ENCODE data around the gene RBM4. TPM values are rescaled to one million over a fixed set of nuclear protein-coding genes. Genes with fewer than 3 reads are reported as not detected.

The RBM4 gene
- total RNA-seq, 2 experiments from 2014 or later: 108 to 114 TPM

GRCh38 chr11:66676282-66676919 is 37.9 kb downstream of the RBM4 start:
- CTCF ChIA-PET: interaction anchor here (0.8 to 5.4 kb wide), 12 partner anchors 9 to 269 kb away, joined by 3 to 77 read pairs (median 22); partner anchors contain the start of genes ACTN3, CCDC87, CCS and NPAS4
- POLR2A ChIA-PET: interaction anchor here (0.9 to 3.1 kb wide), 11 partner anchors 9 to 315 kb away, joined by 3 to 26 read pairs (median 6); partner anchors contain the start of genes ACTN3, RBM14, RBM4 and RCE1
- intact Hi-C loops (cut with micrococcal nuclease): loop anchor here (5.0 to 10.0 kb wide), 5 partner anchors 39 to 272 kb away; partner anchors contain the start of genes ACTN3, CCDC87, CCS and NPAS4

GRCh38 chr11:66676931-66677598 is 38.6 kb downstream of the RBM4 start:
- ATAC-seq: no peak
- H3K36me3 Mint-ChIP-seq (ENCODE audit: low read depth): peaks cover 22% of the 10 kb centered on the region
- no peak for DNase-seq
- peaks cover 31% of the 10 kb centered on the region for H3K4me1 Mint-ChIP-seq (ENCODE audit: low read depth)
- ChIA-PET POLR2A (interaction anchor here (0.6 to 3.1 kb wide), 18 partner anchors 9 to 315 kb away, joined by 3 to 26 read pairs (median 6); partner anchors contain the start of genes ACTN3, CCDC87, CCS and RBM14), CTCF (interaction anchor here (0.6 to 5.4 kb wide), 25 partner anchors 9 to 269 kb away, joined by 3 to 77 read pairs (median 12); partner anchors contain the start of genes ACTN3, CCDC87, CCS and CTSF)
- no peak for TF ChIP-seq CTCF (IDR thresholded peaks at IDR 0.05)
- intact Hi-C loops (cut with micrococcal nuclease): loop anchor here (5.0 to 10.0 kb wide), 5 partner anchors 40 to 272 kb away; partner anchors contain the start of genes ACTN3, CCDC87, CCS and NPAS4
- H3K4me3 Mint-ChIP-seq: peak overlapping the region; percentile 88
- H3K27ac Mint-ChIP-seq: peak overlapping the region; percentile 97
- H3K27me3 Mint-ChIP-seq: no peaks in the 10 kb centered on the region
- no peaks in the 10 kb centered on the region for H3K9me3 Mint-ChIP-seq

More at GRCh38 chr11:66676282-66676919, 37.9 kb downstream of the RBM4 start:
- Mint-ChIP-seq H3K27me3 (no peaks in the 10 kb centered on the region), H3K4me3 (peak overlapping the region; percentile 88), H3K4me1 (ENCODE audit: low read depth) (peaks cover 31% of the 10 kb centered on the region), H3K36me3 (ENCODE audit: low read depth) (peaks cover 22% of the 10 kb centered on the region), H3K27ac (peak overlapping the region; percentile 97), H3K9me3 (no peaks in the 10 kb centered on the region)
- no peak for TF ChIP-seq CTCF (IDR thresholded peaks at IDR 0.05)
- ATAC-seq (no peak), DNase-seq (no peak)

- intact Hi-C loops (cut with micrococcal nuclease): loop anchor here (2.0 to 10.0 kb wide), 6 partner anchors 40 to 273 kb away; partner anchors contain the start of genes ACTN3, CCDC87, CCS and NPAS4
- Mint-ChIP-seq H3K4me1 (ENCODE audit: low read depth) (peaks cover 31% of the 10 kb centered on the region), H3K4me3 (peak within 1 kb of the TSS; percentile 88), H3K27me3 (no peaks in the 10 kb centered on the region), H3K9me3 (no peaks in the 10 kb centered on the region), H3K27ac (peak within 1 kb of the TSS; percentile 97), H3K36me3 (ENCODE audit: low read depth) (peaks cover 22% of the 10 kb centered on the region)
- ATAC-seq: peak; percentile 93
- ChIA-PET CTCF (interaction anchor here (0.6 to 5.4 kb wide), 56 partner anchors 8 to 332 kb away, joined by 3 to 77 read pairs (median 5); partner anchors contain the start of genes ACTN3, CCDC87, CCS and CTSF), POLR2A (interaction anchor here (0.6 to 3.1 kb wide), 25 partner anchors 10 to 1281 kb away, joined by 3 to 26 read pairs (median 3); partner anchors contain the start of genes ACTN3, CCDC87, CCS and RBM14)
- peak; percentile 98 for DNase-seq
- TF ChIP-seq CTCF (IDR thresholded peaks at IDR 0.05): no peak
Measured at GRCh38 chr11:66677599-66678375, 39.3 kb downstream of the RBM4 start, which contains the start of gene RBM4B. Gene RBM4B, minus strand, starts transcription at chr11:66677887. Its CDS starts 808 bp downstream, at chr11:66677079.

GRCh38 chr11:66680966-66681645 is 42.6 kb downstream of the RBM4 start:
- ATAC-seq (no peak), DNase-seq (no peak)
- no peak overlapping the region for H3K27ac Mint-ChIP-seq
- ChIA-PET POLR2A (interaction anchor here (0.6 kb wide), 1 partner anchor 167 kb away, joined by 4 read pairs; no protein-coding TSS in a partner anchor), CTCF (interaction anchor here (1.1 to 5.4 kb wide), 3 partner anchors 88 to 153 kb away, joined by 4 to 77 read pairs (median 67); partner anchors contain the start of genes CCDC87 and CCS)
- H3K4me3 Mint-ChIP-seq: no peak overlapping the region
- H3K9me3 Mint-ChIP-seq: no peaks in the 10 kb centered on the region
- no peak for TF ChIP-seq CTCF (IDR thresholded peaks at IDR 0.05)
- H3K36me3 Mint-ChIP-seq (ENCODE audit: low read depth): peaks cover 12% of the 10 kb centered on the region
- H3K4me1 Mint-ChIP-seq (ENCODE audit: low read depth): peaks cover 16% of the 10 kb centered on the region
- intact Hi-C loops (cut with micrococcal nuclease): no loop called here
- no peaks in the 10 kb centered on the region for H3K27me3 Mint-ChIP-seq

Measured in activated CD8-positive, alpha-beta T cell treated with anti-CD3 and anti-CD28 coated beads for 36 hours (primary cell).